ENCODE data around the gene NGEF. TPM values are rescaled to one million over a fixed set of nuclear protein-coding genes. Genes with fewer than 3 reads are reported as not detected.

NGEF gene
- total RNA-seq, 1 experiment from 2014 or later, result 1.9 TPM

- no peaks in the 10 kb centered on the region for H3K4me1 ChIP-seq (ENCODE audit: insufficient read depth, low read length)
- H2BK12ac ChIP-seq (ENCODE audit: insufficient read length, low read depth, low read length), result no peak overlapping the region
- Mint-ChIP-seq H3K27me3 (ENCODE audit: low read depth) (no peaks in the 10 kb centered on the region), H3K9me3 (peaks cover 0 to 3% of the 10 kb centered on the region in 2 experiments; a peak in 1 of 5 replicates), H3K4me1 (peaks cover 4 to 7% of the 10 kb centered on the region in 2 experiments; a peak in 3 of 4 replicates), H3K36me3 (ENCODE audit: insufficient read depth in 1 of 3, low read depth in 3 of 3) (peaks cover 0 to 4% (median 0%) of the 10 kb centered on the region in 3 experiments; a peak in 1 of 7 replicates), H3K27ac (no peak overlapping the region; a peak in 1 of 7 replicates), H3K4me3 (no peak overlapping the region)
- H3K9ac ChIP-seq (ENCODE audit: extremely low read depth, insufficient read length, low read length), result no peak overlapping the region
- no peak overlapping the region for H3K4ac ChIP-seq (ENCODE audit: low read depth, low read length)
- no peak overlapping the region for H2BK5ac ChIP-seq (ENCODE audit: insufficient read length, low read length)
- no peak overlapping the region for H3K4me2 ChIP-seq (ENCODE audit: insufficient read depth, insufficient read length, low read length)
- no peaks in the 10 kb centered on the region for H3K79me2 ChIP-seq (ENCODE audit: insufficient read depth, low read length)
- no peak overlapping the region for H3K18ac ChIP-seq (ENCODE audit: insufficient read length, low read depth, low read length)
- H3K23me2 ChIP-seq (ENCODE audit: insufficient read length, low read depth, low read length, poor library complexity, severe bottlenecking), result no peaks in the 10 kb centered on the region
- DNase-seq, result no peak
- H3K23ac ChIP-seq (ENCODE audit: insufficient read length, low read depth, low read length), result no peak overlapping the region
- WGBS (ENCODE audit: extremely low coverage, insufficient read length, low lambda C conversion rate), result no CpG with 5 or more reads among the region's 4 CpGs
- no peak overlapping the region for H4K8ac ChIP-seq (replicated peaks; ENCODE audit: insufficient read length, low read depth, low read length)
- H3K27me3 ChIP-seq (ENCODE audit: insufficient read depth, low read length), result no peaks in the 10 kb centered on the region
- no peak overlapping the region for H2BK15ac ChIP-seq (ENCODE audit: low read depth, low read length)
- H3T11ph ChIP-seq (ENCODE audit: low read length), result no peak overlapping the region
- no peaks in the 10 kb centered on the region for H3K9me3 ChIP-seq (ENCODE audit: control insufficient read depth, low read depth, low read length)
- H3K14ac ChIP-seq (ENCODE audit: insufficient read depth, low read length), result no peak overlapping the region
- H2AFZ ChIP-seq (ENCODE audit: low read length), result no peak overlapping the region
- no peaks in the 10 kb centered on the region for H3K79me1 ChIP-seq (ENCODE audit: insufficient read depth, low read depth, low read length, poor library complexity, severe bottlenecking)
- no peak overlapping the region for H2BK120ac ChIP-seq (ENCODE audit: low read depth, low read length, poor library complexity, severe bottlenecking)
- H3K27ac ChIP-seq (ENCODE audit: insufficient read length, low read depth, low read length), result no peak overlapping the region
- H4K5ac ChIP-seq (ENCODE audit: insufficient read length, low read depth, low read length), result no peak overlapping the region
- H3K56ac ChIP-seq (ENCODE audit: insufficient read length, low read depth, low read length), result no peak overlapping the region
- TF ChIP-seq, protein P1, sequence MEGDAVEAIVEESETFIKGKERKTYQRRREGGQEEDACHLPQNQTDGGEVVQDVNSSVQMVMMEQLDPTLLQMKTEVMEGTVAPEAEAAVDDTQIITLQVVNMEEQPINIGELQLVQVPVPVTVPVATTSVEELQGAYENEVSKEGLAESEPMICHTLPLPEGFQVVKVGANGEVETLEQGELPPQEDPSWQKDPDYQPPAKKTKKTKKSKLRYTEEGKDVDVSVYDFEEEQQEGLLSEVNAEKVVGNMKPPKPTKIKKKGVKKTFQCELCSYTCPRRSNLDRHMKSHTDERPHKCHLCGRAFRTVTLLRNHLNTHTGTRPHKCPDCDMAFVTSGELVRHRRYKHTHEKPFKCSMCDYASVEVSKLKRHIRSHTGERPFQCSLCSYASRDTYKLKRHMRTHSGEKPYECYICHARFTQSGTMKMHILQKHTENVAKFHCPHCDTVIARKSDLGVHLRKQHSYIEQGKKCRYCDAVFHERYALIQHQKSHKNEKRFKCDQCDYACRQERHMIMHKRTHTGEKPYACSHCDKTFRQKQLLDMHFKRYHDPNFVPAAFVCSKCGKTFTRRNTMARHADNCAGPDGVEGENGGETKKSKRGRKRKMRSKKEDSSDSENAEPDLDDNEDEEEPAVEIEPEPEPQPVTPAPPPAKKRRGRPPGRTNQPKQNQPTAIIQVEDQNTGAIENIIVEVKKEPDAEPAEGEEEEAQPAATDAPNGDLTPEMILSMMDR (conservative IDR thresholded peaks at IDR 0.05), result no peak
- no peaks in the 10 kb centered on the region for H4K20me1 ChIP-seq (ENCODE audit: control insufficient read depth, insufficient read depth, insufficient read length)
- no peak overlapping the region for H4K91ac ChIP-seq (ENCODE audit: insufficient read length, low read depth, low read length)
- H2BK20ac ChIP-seq (ENCODE audit: low read depth, low read length, poor library complexity, severe bottlenecking), result no peak overlapping the region
- H2AK5ac ChIP-seq (ENCODE audit: insufficient read length, low read length), result no peak overlapping the region
Observed at GRCh38 chr2:233026198-233026813, 13.2 kb upstream of the NGEF start.

Data from H9 (cell line).